ENCODE data around the gene PEAK1.
"Not testable (repeated sequence)": the region's sequence is repeated elsewhere in the genome, so short reads cannot be mapped to it uniquely, and the experiment has no call there.

The PEAK1 gene

GRCh38 chr15:77425104-77425503, 5.2 kb upstream of the PEAK1 start:
- DNase-seq, result no peak

DNA sequence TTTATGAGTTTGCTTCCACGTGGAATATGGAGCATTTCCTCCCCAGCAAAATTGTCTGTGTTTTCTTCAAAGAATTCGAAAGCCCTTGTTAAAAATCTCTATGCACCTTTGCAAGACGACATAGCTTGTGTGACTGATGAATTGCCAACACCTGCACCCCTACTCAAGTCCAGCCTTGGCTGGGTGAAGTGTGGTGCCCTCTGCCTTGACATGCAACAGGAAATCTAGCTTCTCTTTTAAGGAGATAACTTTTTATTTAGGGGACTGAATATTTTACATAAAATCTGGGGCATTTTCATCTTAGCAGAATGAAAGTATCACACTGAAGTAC, 1.4 kb upstream of the PEAK1 start:
- peak in 1 of 2 donors; percentile 3 for DNase-seq

DNA sequence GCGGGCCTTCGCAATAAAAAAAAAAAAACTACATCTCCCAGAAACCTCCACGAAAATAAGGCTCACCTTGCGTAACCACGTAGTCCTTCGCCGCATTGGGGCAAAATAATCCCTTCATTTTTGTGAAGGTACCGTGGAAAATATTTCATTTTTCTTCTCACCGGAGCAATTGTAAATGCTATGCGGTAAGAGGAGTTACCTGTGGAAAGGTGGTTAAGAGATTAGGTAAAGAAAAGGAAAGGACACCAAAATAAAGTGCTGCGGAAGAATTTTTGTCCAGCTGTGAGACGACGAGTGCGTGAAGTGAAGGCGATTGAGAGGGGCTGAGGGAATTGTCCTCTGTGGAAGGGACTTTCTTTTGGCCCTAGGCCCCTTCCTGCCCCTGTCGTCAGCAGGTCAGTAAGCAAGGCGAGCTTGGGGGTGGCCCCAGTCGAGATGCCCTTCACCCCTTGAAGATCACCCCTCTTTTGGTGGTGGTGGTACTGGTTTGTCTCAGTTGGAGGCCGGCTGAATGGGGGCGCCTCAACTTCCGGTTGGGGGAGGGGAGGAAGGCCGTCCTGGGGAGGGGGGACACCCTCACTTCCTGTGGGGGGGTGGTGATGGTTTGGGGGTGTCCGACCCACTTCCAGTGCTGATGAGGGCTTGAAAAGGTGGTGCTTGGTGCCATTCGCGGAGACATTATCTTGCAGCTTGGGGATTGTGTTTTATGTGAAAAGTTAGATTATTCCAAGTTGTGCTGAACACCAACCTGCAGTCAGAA, 886 bp upstream of the PEAK1 start, which contains the start of gene HMG20A:
HMG20A (plus strand) TSS at position 279 of the 760 bp plus-strand sequence. CDS start 37,520 bp downstream, outside the sequence.
- peak; percentile 68 to 72 for DNase-seq

DNA sequence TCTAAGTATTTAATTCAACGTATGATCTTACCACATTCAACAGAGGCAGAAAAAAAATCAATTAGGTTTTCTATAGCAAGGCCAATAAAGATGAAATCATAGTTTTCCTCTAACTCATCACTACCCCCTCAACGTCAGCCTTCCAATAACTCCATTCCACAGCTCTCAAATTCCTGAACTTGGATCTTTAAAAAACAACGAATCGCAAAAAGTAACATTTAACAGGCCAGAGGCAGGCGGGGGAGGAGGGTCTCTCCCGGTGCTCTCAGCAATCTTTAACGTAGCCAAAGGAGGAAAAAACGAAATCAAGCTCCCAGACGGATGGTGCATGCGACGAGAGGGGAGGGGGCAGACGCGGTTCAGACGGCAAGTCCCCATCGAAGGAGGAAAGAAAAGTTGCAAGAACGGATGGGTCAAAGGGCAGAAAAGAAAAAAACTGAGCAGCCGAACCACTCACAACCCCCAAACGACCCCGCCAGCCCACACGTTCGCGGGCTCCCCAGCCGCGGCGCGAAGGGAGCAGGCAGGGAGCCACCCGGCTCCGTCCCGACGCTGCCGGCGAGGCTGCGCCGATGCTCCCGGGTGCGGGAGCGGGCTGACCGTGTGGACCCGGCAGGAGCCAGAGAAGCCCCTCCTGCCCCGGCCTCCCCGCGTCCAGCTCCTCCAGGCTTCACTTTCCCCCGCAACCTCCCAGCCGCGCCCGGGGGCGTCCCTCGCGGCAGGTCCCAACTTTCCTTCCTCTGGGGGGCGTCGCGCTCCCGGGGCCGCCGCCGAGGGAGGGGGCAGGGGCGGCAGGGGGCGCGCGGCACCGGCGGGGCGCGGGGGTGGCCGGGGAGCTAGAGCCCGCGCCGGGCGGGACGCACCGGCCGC, 703 bp downstream of the PEAK1 start:
- peak; percentile 10 to 15 for DNase-seq

GRCh38 chr15:77418391-77418965, 1.4 kb downstream of the PEAK1 start:
- DNase-seq, result no peak

GRCh38 chr15:77417602-77418001, 2.3 kb downstream of the PEAK1 start:
- DNase-seq, result no peak

- no peak for DNase-seq
Measured at GRCh38 chr15:77416954-77417353, 3.0 kb downstream of the PEAK1 start.

DNA sequence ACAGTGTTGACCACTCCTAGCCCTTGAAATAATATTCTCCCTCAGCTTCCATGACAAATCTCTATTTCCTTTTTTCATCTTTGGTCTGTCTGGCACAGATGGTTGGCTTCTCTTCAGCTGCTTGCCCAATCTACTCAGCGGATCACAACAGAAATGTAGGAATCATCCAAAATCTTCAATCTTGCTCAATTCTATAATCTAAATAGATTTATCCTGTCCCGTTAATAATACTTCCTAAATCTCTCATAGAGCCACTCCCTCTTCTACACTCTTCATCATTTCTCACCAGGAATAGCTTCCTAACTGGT, 3.8 kb downstream of the PEAK1 start:
- DNase-seq, result no peak

DNA sequence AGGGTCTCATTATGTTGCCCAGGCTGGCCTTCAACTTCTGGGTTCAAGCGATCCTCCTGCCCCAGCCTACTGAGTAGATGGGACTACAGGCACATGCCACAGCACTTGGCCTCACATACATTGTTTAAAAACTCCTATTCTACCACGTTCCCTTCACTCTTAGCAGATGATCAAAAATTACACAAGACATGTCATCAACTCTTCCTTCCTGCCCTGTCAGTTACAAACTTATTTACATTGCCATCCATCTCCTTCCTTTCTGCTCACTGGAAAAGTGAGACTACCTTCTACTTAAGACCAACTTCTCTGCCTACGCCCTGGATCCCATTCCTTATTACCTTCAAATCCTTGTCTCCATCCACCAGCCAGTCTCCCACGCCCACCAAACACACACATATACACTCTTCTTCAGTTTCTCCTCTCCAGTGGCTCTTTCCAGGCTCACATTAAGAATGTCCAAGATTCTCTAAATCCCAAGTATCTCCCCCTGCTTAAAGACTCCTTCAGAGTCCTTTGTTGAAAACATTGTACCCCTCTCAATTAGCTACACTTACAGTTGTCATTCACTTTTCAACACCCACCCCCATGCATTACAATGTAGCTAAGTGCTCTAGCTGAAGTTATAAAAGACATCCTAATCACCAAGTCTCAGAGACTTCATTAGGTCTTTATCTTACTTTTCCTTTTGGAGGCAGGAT, 4.3 kb downstream of the PEAK1 start:
- no peak for DNase-seq

DNA sequence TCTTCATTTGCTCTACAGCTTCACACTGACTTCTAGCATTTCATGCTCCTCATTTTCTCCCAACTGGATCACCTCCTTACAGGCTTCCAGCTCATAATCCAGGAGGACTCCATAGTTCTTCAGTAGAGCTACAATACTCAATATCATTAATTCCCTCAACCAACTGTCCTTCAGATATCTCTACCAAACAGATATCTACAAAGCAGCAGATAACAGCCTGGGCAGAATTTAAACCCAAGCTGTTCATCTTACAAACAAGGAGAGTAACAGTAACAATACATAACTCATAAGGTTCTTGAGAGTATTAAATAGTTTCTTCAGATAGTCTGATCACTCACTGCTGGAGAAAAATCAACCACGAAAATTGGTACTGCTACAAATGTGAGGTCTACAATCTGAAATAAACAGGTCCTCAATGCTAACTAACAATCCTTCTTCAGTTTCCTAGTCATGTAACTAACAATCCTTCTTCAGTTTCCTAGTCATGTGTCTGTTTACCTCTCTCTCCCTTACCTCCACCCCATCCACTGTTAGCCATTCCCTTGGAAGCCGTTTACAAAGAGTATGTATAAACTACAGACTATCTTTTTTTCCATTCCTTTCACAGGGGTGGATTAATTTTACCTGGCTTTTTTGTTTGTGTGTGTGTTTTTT, 5.0 kb downstream of the PEAK1 start:
- no peak for DNase-seq

DNA sequence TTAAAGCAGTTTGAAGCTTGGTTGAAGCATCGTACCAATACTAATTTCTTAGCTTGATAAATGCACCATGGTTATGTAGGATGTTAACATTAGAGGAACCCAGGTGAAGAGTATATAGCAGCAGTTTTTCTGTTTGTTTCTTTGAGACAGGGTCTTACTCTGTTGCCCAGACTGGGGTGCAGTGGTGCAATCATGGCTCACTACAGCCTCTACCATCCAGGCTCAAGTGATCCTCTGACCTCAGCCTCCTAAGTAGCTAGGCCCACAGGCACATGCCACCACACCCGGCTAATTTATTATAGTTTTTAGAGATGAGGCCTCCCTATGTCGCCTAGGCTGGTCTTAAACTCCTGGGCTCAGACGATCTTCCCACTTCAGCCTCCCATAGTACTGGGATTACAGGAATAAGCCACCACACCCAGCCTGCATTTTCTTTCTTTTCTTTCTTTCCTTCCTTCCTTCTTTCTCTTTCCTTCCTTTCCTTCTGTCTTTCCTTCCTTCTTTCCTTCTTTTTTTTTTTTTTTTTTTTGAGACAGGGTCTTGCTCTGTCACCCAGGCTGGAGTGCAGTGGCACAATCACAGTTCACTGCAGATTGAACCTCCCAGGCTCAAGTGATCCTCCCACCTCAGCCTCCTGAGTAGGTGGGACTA, 6.1 kb downstream of the PEAK1 start:
- DNase-seq, result no peak

DNA sequence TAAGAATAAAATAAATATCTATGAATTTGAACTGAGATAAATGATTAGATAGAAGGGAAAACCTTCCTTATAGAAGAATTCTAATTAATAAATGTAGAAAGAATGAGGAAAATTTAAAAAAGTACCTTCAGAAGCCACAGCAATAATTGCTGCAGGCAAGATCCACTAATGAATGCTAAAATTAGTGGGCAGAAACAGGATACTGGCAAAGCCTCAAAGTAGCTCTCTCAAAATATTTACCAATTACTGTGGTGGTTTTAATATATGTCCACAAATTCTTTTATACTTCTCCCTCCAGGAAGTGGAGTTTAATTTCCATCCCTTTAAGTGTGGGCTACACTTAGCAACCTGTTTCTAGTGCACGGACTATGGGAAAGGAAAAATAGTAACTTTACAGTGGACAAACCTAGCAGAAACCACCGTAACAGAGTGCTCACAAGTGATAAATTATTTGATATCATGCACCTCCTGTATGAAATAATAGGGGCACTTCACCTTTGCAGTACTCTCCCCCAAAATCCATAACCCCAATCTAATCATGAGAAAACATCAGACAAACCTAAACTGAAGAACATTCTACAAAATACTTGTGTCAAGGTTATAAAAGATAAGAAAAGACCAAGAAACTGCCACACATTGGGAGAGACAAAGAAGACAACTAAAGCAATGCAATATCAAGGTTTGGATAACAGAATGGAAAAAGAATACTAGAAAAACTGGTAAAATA, 6.8 kb downstream of the PEAK1 start:
- DNase-seq, result no peak

DNA sequence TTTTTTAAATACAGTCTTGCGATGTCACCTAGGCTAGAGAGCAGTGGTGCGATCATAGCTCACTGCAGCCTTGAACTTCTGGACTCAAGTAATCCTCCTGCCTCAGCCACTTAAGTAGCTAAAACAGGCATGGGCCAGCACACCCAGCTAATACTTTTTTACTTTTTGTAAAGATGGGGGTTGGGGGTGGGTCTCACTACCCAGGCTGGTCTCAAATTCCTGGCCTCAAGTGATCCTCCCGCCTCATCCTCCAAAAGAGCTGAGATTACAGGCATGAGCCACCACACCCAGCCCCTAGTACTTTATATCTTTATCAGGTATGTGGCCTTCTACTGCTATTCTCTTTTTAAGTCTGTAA, 8.3 kb downstream of the PEAK1 start:
- DNase-seq, result no peak

DNA sequence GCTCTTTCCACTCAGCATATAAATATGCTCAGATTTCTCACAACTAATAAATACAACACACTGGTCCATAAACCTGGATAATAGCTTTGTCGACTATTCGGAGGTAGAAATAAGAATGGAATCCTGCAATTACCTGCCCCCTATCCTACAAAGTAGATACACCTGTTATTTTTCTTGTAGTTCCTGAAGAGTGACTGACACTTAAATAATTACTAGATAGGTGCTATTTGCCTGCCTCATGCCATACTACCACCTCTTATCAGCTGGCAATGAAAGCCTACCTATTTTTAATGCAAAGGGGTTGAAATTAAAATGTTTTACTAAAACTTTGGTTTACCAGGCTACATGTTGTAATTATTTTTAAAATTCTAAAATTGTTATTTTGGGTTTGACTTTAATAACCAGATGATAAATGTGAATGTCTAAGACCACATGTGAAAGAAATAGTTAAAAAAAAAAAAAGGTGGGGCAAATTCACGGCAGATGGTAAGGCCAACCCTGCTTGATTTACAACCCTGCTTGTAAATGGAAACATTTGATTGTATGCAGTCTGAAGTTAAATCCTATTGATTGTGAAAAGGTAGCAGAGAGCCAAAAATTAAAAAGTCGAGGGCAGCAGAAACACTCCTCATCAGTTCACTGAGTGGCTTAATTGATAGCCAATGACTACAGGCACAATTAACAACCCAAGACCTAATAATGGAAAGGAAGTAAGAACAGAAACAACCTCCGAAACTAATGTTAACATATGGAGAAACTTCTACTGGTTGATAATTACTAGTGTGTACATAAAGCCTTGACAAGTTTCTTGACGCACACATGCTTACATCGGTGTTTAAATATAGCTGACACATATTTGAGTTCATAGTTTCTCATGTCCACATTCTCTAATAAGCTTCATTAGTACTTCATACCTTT, 8.9 kb downstream of the PEAK1 start:
- no peak for DNase-seq

GRCh38 chr15:77410157-77410500, 9.8 kb downstream of the PEAK1 start:
- DNase-seq, result not testable (repeated sequence)

- peak; percentile 12 to 32 for DNase-seq
Measured at GRCh38 chr15:77409259-77410156, 10.4 kb downstream of the PEAK1 start.

- DNase-seq, result no peak
Measured at GRCh38 chr15:77406846-77407245, 13.1 kb downstream of the PEAK1 start.

DNA sequence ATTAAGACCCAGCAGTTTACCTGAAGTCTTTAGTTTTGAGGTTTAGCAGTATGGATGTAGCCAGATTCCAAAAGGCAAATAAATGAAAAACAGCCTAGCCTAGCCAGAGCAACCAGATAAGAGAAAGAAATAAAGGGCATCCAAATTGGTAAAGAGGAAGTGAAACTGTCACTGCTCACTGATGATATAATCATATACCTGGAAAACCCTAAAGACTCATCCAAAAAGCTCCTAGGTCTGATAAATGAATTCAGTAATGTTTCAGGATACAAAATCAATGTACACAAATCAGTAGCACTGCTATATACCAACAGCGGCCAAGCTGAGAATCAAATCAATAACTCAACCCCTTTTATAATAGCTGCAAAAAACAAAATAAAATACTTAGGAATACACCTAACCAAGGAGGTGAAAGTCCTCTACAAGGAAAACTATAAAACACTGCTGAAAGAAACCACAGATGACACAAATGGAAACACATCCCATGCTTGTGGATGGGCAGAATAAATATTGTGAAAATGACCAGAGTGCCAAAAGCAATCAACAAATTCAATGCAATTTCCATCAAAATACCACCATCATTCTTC, 13.6 kb downstream of the PEAK1 start:
- DNase-seq, result not testable (repeated sequence)

DNA sequence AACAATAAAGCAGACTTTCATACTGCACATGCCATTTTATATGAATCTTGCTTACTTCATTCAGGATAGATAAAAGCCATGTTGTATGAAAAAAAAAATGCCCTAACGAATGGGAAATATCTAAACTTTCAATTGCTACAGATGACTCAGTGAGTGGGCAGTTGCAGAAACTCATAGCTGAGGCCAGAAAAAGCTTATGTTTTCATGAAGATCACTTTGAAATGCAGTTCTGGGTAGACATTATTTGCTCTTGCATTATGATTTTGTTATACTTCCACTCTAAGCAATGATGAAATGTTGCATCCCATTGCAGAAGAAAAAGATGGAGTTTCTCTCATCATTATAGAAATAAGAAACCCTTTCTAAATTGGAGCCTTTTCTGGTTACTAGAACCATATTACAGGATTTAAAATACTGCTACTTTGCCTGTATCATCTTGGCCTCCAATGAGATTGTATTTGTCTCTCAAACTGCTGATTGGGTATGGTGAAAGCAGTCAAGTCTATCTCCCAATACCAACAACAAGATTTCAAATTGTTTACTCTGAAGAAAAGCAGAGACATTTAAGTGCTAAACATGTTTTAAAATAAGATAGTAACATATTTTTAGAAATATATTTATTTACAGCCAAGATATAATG, 17.0 kb downstream of the PEAK1 start:
- DNase-seq, result no peak

Measured in CD4-positive, alpha-beta T cell treated with Interleukin-1 beta for 1 hour (primary cell).